Stomach (tissue), 4 donors: ENCODE data around the gene PLPP6.

ENCODE experiments used
- POLR2A ChIP-seq, 4 donors: fragments of 450-650 bp; IDR thresholded peaks; one replicate each; pipeline ENCODE4 v1.6.1; 2016; ENCODE audit warnings: antibody characterized with exemption in 4 of 4, control low read depth in 2 of 4, mild to moderate bottlenecking in 1 of 4, moderate library complexity in 1 of 4
- TF ChIP-seq, protein P1 (sequence below), 7 experiments: fragments of 450-650 bp in 4 of 7; fragments of 200-600 bp in 3 of 7; sonication (generic) in 3 of 7; IDR thresholded peaks; one replicate each; pipeline ENCODE4 v1.5.1; 2016 to 2019; ENCODE audit warnings: antibody characterized with exemption in 7 of 7, control low read depth in 2 of 7, mild to moderate bottlenecking in 1 of 7

GRCh38 chr9:4709380-4709779, 47.3 kb downstream of the PLPP6 start:
- no peak for TF ChIP-seq POLR2A (IDR thresholded peaks at IDR 0.05)
- TF ChIP-seq, protein P1, sequence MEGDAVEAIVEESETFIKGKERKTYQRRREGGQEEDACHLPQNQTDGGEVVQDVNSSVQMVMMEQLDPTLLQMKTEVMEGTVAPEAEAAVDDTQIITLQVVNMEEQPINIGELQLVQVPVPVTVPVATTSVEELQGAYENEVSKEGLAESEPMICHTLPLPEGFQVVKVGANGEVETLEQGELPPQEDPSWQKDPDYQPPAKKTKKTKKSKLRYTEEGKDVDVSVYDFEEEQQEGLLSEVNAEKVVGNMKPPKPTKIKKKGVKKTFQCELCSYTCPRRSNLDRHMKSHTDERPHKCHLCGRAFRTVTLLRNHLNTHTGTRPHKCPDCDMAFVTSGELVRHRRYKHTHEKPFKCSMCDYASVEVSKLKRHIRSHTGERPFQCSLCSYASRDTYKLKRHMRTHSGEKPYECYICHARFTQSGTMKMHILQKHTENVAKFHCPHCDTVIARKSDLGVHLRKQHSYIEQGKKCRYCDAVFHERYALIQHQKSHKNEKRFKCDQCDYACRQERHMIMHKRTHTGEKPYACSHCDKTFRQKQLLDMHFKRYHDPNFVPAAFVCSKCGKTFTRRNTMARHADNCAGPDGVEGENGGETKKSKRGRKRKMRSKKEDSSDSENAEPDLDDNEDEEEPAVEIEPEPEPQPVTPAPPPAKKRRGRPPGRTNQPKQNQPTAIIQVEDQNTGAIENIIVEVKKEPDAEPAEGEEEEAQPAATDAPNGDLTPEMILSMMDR (IDR thresholded peaks at IDR 0.05), result no peak
